Measurements from ENCODE around the gene PDAP1. TPM values are rescaled to one million over a fixed set of nuclear protein-coding genes. Genes with fewer than 3 reads are reported as not detected.

PDAP1 gene
- total RNA-seq, 1 donor from 2014 or later = 128 TPM

DNA sequence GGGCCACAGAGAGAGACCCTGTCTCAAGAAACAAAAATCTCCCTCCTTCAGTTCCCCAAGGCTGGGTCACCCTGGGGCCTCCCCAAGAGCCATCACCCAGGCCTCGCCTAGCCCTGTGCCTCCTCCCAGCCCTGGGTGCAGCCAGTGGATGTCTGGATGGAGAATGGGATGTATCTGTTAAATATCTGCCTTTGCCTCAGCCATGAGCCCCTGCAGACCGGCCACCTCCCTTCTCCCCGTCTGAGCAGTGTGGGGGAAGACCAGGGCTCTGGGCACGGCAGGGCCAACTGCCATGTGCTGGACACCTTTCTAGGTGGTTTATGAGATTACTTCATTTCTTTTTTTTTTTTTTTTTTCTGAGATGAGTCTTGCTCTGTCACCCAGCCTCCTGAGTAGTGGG, 23.9 kb downstream of the PDAP1 start:
- Mint-ChIP-seq H3K27ac (no peak overlapping the region), H3K4me3 (ENCODE audit: low read depth) (no peak overlapping the region), H3K9me3 (ENCODE audit: low read depth) (no peaks in the 10 kb centered on the region), H3K36me3 (ENCODE audit: insufficient read depth) (peaks cover 5% of the 10 kb centered on the region), H3K27me3 (no peaks in the 10 kb centered on the region), H3K4me1 (ENCODE audit: low read depth) (no peaks in the 10 kb centered on the region)
- no peak for DNase-seq (ENCODE audit: low spot score, unreplicated experiment)
- TF ChIP-seq, protein P1, sequence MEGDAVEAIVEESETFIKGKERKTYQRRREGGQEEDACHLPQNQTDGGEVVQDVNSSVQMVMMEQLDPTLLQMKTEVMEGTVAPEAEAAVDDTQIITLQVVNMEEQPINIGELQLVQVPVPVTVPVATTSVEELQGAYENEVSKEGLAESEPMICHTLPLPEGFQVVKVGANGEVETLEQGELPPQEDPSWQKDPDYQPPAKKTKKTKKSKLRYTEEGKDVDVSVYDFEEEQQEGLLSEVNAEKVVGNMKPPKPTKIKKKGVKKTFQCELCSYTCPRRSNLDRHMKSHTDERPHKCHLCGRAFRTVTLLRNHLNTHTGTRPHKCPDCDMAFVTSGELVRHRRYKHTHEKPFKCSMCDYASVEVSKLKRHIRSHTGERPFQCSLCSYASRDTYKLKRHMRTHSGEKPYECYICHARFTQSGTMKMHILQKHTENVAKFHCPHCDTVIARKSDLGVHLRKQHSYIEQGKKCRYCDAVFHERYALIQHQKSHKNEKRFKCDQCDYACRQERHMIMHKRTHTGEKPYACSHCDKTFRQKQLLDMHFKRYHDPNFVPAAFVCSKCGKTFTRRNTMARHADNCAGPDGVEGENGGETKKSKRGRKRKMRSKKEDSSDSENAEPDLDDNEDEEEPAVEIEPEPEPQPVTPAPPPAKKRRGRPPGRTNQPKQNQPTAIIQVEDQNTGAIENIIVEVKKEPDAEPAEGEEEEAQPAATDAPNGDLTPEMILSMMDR (IDR thresholded peaks at IDR 0.05; ENCODE audit: unreplicated experiment) = no peak

GRCh38 chr7:99383791-99384370, 24.5 kb downstream of the PDAP1 start:
- H3K27ac Mint-ChIP-seq = no peak overlapping the region
- no peaks in the 10 kb centered on the region for H3K27me3 Mint-ChIP-seq
- H3K4me3 Mint-ChIP-seq (ENCODE audit: low read depth) = no peak overlapping the region
- H3K36me3 Mint-ChIP-seq (ENCODE audit: insufficient read depth) = peaks cover 6% of the 10 kb centered on the region
- no peak for DNase-seq (ENCODE audit: low spot score, unreplicated experiment)
- H3K4me1 Mint-ChIP-seq (ENCODE audit: low read depth) = no peaks in the 10 kb centered on the region
- TF ChIP-seq, protein P1 (IDR thresholded peaks at IDR 0.05; ENCODE audit: unreplicated experiment) = no peak
- H3K9me3 Mint-ChIP-seq (ENCODE audit: low read depth) = no peaks in the 10 kb centered on the region

DNA sequence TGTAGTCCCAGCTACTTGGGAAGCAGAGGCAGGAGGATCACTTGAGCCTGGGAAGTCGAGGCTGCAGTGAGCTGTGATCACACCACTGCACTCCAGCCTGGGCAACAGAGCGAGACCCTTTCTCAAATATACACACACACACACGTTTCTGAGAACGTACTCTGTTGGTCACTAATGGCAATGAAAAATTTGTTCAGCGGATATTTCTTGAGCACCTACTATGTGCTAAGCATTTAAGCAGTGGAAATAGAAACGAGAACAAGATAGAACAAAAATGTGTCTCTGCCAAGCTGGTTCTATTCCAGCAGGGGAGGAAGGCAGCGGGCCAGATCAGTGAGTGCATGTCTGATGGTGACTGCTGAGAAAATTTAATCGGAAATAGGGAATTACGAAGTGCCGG, 25.2 kb downstream of the PDAP1 start:
- H3K36me3 Mint-ChIP-seq (ENCODE audit: insufficient read depth) = peaks cover 4% of the 10 kb centered on the region

DNA sequence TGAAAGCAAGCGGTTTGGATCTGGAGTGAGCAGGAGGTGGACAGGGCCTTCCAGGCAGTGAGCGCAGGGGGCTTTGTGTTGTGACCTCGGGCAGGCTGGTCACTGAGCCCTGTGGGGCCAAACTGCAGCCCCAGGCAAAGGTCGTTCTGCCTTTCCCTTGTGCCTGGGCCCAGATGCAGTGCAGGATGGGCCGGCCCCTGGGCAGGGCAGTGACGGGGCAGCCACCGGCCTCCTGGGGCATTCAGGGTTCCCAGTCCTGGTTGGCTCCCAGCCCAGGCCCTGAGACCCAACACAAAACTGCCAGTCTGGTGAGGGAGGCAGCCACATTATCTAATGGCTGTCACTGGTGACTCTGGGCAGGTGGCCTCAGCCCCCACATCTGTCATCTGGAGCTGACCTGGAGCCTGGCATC, 26.7 kb downstream of the PDAP1 start:
- no peaks in the 10 kb centered on the region for H3K4me1 Mint-ChIP-seq (ENCODE audit: low read depth)
- no peaks in the 10 kb centered on the region for H3K9me3 Mint-ChIP-seq (ENCODE audit: low read depth)
- TF ChIP-seq, protein P1 (IDR thresholded peaks at IDR 0.05; ENCODE audit: unreplicated experiment) = no peak
- H3K36me3 Mint-ChIP-seq (ENCODE audit: insufficient read depth) = peaks cover 6% of the 10 kb centered on the region
- H3K27me3 Mint-ChIP-seq = no peaks in the 10 kb centered on the region
- H3K27ac Mint-ChIP-seq = no peak overlapping the region
- DNase-seq (ENCODE audit: low spot score, unreplicated experiment) = no peak
- H3K4me3 Mint-ChIP-seq (ENCODE audit: low read depth) = no peak overlapping the region

More for the DNA sequence above, 25.2 kb downstream of the PDAP1 start:
- no peak overlapping the region for H3K4me3 Mint-ChIP-seq (ENCODE audit: low read depth)
- TF ChIP-seq, protein P1 (IDR thresholded peaks at IDR 0.05; ENCODE audit: unreplicated experiment) = no peak
- H3K27me3 Mint-ChIP-seq = no peaks in the 10 kb centered on the region
- H3K9me3 Mint-ChIP-seq (ENCODE audit: low read depth) = no peaks in the 10 kb centered on the region
- no peak for DNase-seq (ENCODE audit: low spot score, unreplicated experiment)
- H3K27ac Mint-ChIP-seq = no peak overlapping the region
- H3K4me1 Mint-ChIP-seq (ENCODE audit: low read depth) = no peaks in the 10 kb centered on the region

DNA sequence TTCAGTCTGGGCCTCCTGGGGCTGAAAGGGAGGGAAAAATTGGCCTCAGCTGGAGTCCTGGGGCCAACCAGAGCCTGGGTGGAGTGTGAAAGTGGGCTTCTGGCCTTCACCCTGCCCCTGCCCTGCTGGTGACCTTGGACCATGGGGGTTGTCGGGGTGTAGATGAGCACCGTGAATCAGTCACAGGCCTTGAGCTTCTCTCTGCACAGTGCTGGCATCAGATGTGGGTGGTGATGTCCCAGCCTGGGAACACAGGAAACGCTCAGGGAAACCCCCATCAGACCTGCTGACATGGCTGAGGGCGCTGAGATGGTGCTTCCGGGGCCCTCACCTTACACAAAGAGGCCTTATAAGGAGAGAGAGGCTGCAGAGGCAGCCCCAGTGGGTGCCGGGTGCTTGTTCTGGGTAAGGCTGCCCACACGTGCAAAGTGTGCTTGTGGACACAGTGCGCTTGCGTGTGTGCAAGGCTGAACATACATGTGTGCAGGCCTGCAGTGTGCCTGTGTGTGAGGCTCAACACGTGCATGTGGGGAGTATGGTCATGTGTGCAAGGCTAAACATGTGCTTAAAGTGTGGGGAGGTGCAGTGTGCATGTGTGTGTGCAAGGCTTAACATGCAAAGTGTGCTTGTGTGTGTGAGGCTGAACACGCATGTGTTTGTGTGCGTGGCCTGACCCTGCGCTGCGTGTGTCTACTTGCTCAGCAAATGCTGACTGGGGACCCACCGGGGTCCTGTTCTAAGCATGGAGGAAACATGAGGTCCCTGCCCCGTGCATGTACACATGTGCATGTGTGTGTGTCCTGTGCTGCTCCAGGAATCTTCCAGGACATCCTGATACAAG, 27.4 kb downstream of the PDAP1 start:
- Mint-ChIP-seq H3K9me3 (ENCODE audit: low read depth) (no peaks in the 10 kb centered on the region), H3K27me3 (no peaks in the 10 kb centered on the region), H3K27ac (no peak overlapping the region), H3K4me1 (ENCODE audit: low read depth) (no peaks in the 10 kb centered on the region), H3K36me3 (ENCODE audit: insufficient read depth) (peaks cover 3% of the 10 kb centered on the region), H3K4me3 (ENCODE audit: low read depth) (no peak overlapping the region)
- no peak for DNase-seq (ENCODE audit: low spot score, unreplicated experiment)
- TF ChIP-seq, protein P1 (IDR thresholded peaks at IDR 0.05; ENCODE audit: unreplicated experiment) = no peak
